SK-N-SH (cell line): ENCODE results near the gene ARGLU1. TPM values are rescaled to one million over a fixed set of nuclear protein-coding genes. Genes with fewer than 3 reads are reported as not detected.

Experiments
- CTCF ChIA-PET: fragments of 300-600, 350-600 bp; formaldehyde crosslinking; extraction: SDS; loops from one replicate; lab custom pipeline; 2021; lab: Yijun Ruan, JAX
- POLR2A ChIA-PET: fragments of 350-600 bp; sonication (Branson Sonifier 250); formaldehyde crosslinking; extraction: SDS; loops from one replicate; lab custom pipeline; 2020; ENCODE audit warnings: antibody characterized with exemption, inconsistent platforms; lab: Yijun Ruan, JAX
- DNase-seq: peaks from one replicate; pipeline ENCODE4 v3.0.0; 2012
- H2AFZ ChIP-seq: fragments of 200-600 bp; sonication (generic); 2 replicates; pipeline ENCODE4 v1.8.1; 2016; ENCODE audit warnings: antibody characterized with exemption, mild to moderate bottlenecking, low read depth
- H3F3A ChIP-seq: fragments of 200-600 bp; sonication (generic); replicated peaks from 2 replicates; pipeline ENCODE3; 2016; ENCODE audit warnings: antibody characterized with exemption, mild to moderate bottlenecking; ENCODE audit not compliant: insufficient read depth
- H3K27ac ChIP-seq, 2 experiments: fragments of 200-500 bp in 1 of 2; fragments of 200-600 bp in 1 of 2; sonication (Bioruptor generic) in 1 of 2; sonication (generic), shearing (Covaris generic) in 1 of 2; 2 replicates each; pipeline versions ENCODE4 v1.5.1 to v1.6.1; 2014 to 2016; ENCODE audit warnings: low read depth in 2 of 2, inconsistent platforms in 1 of 2, low read length in 1 of 2, mild to moderate bottlenecking in 1 of 2, mixed read lengths in 1 of 2
- H3K27me3 ChIP-seq: fragments of 200-600 bp; sonication (generic), shearing (Covaris generic); 2 replicates; pipeline ENCODE4 v1.6.1; 2016; ENCODE audit warnings: mixed run types; ENCODE audit not compliant: insufficient read depth
- H3K36me3 ChIP-seq, 2 experiments: fragments of 200-500 bp in 1 of 2; fragments of 200-600 bp in 1 of 2; sonication (Bioruptor generic) in 1 of 2; sonication (generic) in 1 of 2; replicated peaks in 1 of 2; 2 replicates each; pipeline versions ENCODE3 to v1.5.1; 2014 to 2016; ENCODE audit warnings: low read length in 1 of 2, mild to moderate bottlenecking in 1 of 2; ENCODE audit not compliant: insufficient read depth in 2 of 2, control insufficient read depth in 1 of 2
- H3K4me1 ChIP-seq, 2 experiments: fragments of 200-500 bp in 1 of 2; fragments of 200-600 bp in 1 of 2; sonication (Bioruptor generic) in 1 of 2; sonication (generic), shearing (Covaris generic) in 1 of 2; 2 replicates each; pipeline versions ENCODE4 v1.5.1 to v1.6.1; 2014 to 2016; ENCODE audit warnings: low read depth in 1 of 2, low read length in 1 of 2, mixed run types in 1 of 2; ENCODE audit not compliant: insufficient read depth in 2 of 2, control insufficient read depth in 1 of 2
- H3K4me2 ChIP-seq: fragments of 200-600 bp; sonication (generic), shearing (Covaris generic); 2 replicates; pipeline ENCODE4 v1.6.1; 2017; ENCODE audit warnings: mixed run types
- H3K4me3 ChIP-seq, 2 experiments: fragments of 200-500 bp in 1 of 2; fragments of 200-600 bp in 1 of 2; sonication (Bioruptor generic) in 1 of 2; sonication (generic), shearing (Covaris generic) in 1 of 2; 2 replicates each; pipeline versions ENCODE4 v1.5.1 to v1.8.1; 2014 to 2016; ENCODE audit warnings: low read depth in 2 of 2, inconsistent platforms in 1 of 2, low read length in 1 of 2, mild to moderate bottlenecking in 1 of 2, mixed read lengths in 1 of 2, moderate library complexity in 1 of 2
- H3K79me2 ChIP-seq: fragments of 200-600 bp; sonication (generic); 2 replicates; pipeline ENCODE4 v1.8.1; 2017; ENCODE audit warnings: mild to moderate bottlenecking; ENCODE audit not compliant: insufficient read depth
- H3K9ac ChIP-seq: fragments of 200-600 bp; sonication (generic); 2 replicates; pipeline ENCODE4 v1.6.1; 2017; ENCODE audit warnings: mixed run types
- H3K9me2 ChIP-seq: fragments of 200-600 bp; sonication (generic); 2 replicates; pipeline ENCODE4 v1.6.1; 2017; ENCODE audit warnings: mixed run types
- H3K9me3 ChIP-seq: fragments of 200-600 bp; sonication (generic); 2 replicates; pipeline ENCODE4 v1.6.1; 2017; ENCODE audit warnings: mixed run types, mild to moderate bottlenecking, moderate library complexity
- H4K20me1 ChIP-seq: fragments of 200-600 bp; sonication (generic); 2 replicates; pipeline ENCODE4 v1.6.1; 2017; ENCODE audit warnings: mild to moderate bottlenecking, mixed run types; ENCODE audit not compliant: insufficient read depth
- CHD2 ChIP-seq: fragments of 150-350 bp; IDR thresholded peaks from 2 replicates; pipeline ENCODE4 v1.6.1; 2018; ENCODE audit warnings: low read length; ENCODE audit not compliant: partially characterized antibody
- CTCF ChIP-seq: fragments of 200-600 bp; sonication (generic); IDR thresholded peaks from 2 replicates; pipeline ENCODE4 v1.6.1; 2017; ENCODE audit warnings: antibody characterized with exemption, mild to moderate bottlenecking, moderate library complexity
- ELF1 ChIP-seq: IDR thresholded peaks from 2 replicates; pipeline ENCODE4 v1.4.0; 2012
- EP300 ChIP-seq, 2 experiments: IDR thresholded peaks; 2 replicates each; pipeline versions ENCODE4 v1.4.0 to v1.6.1; 2012; ENCODE audit warnings: borderline replicate concordance in 1 of 2, low read depth in 1 of 2, low read length in 1 of 2
- EZH2phosphoT487 ChIP-seq: fragments of 200-600 bp; sonication (generic); IDR thresholded peaks from 2 replicates; pipeline ENCODE4 v1.6.1; 2017; ENCODE audit warnings: low read depth, mixed run types, mild to moderate bottlenecking, antibody characterized with exemption, moderate library complexity, borderline replicate concordance
- FOXJ3 ChIP-seq: sonication (generic); formaldehyde crosslinking; IDR thresholded peaks from 2 replicates; pipeline ENCODE4 v1.5.1; 2020; ENCODE audit warnings: mild to moderate bottlenecking, missing genetic modification reagents
- JUND ChIP-seq: IDR thresholded peaks from 2 replicates; pipeline ENCODE4 v1.4.0; 2012
- MAX ChIP-seq: IDR thresholded peaks from 2 replicates; pipeline ENCODE4 v1.4.0; 2012; ENCODE audit warnings: low read depth
- MXI1 ChIP-seq: IDR thresholded peaks from 2 replicates; pipeline ENCODE4 v1.6.1; 2012; ENCODE audit warnings: mild to moderate bottlenecking, low read depth, low read length, improper control_type of control experiment
- NFIC ChIP-seq: IDR thresholded peaks from 2 replicates; pipeline ENCODE4 v1.4.0; 2012; ENCODE audit warnings: borderline replicate concordance
- NRF1 ChIP-seq: IDR thresholded peaks from 2 replicates; pipeline ENCODE4 v1.6.1; 2012; ENCODE audit warnings: low read depth, mild to moderate bottlenecking, low read length
- POLR2AphosphoS5 ChIP-seq: IDR thresholded peaks from 2 replicates; pipeline ENCODE4 v1.6.1; 2012; ENCODE audit warnings: low read depth, low read length
- RCOR1 ChIP-seq: fragments of 150-350 bp; IDR thresholded peaks from 2 replicates; pipeline ENCODE4 v1.6.1; 2017; ENCODE audit warnings: antibody characterized with exemption, low read length
- REST ChIP-seq: IDR thresholded peaks from 2 replicates; pipeline ENCODE4 v1.6.1; 2012; ENCODE audit warnings: mild to moderate bottlenecking, low read depth, low read length, moderate library complexity
- SIN3A ChIP-seq: IDR thresholded peaks from 2 replicates; pipeline ENCODE4 v1.6.1; 2012; ENCODE audit warnings: low read depth, mild to moderate bottlenecking, low read length, moderate library complexity, borderline replicate concordance
- SMC3 ChIP-seq: IDR thresholded peaks from 2 replicates; pipeline ENCODE4 v1.6.1; 2012; ENCODE audit warnings: low read depth, low read length, improper control_type of control experiment
- TAF1 ChIP-seq: IDR thresholded peaks from 2 replicates; pipeline ENCODE4 v1.6.1; 2012; ENCODE audit warnings: low read depth, mild to moderate bottlenecking, low read length, moderate library complexity, borderline replicate concordance
- TCF12 ChIP-seq: IDR thresholded peaks from 2 replicates; pipeline ENCODE4 v1.4.0; 2012
- USF1 ChIP-seq: IDR thresholded peaks from 2 replicates; pipeline ENCODE4 v1.4.0; 2012; ENCODE audit warnings: low read depth, borderline replicate concordance
- USF2 ChIP-seq: fragments of 150-350 bp; IDR thresholded peaks from 2 replicates; pipeline ENCODE4 v1.6.1; 2017; ENCODE audit warnings: antibody characterized with exemption, low read length, low read depth, borderline replicate concordance
- YY1 ChIP-seq: IDR thresholded peaks from 2 replicates; pipeline ENCODE4 v1.4.0; 2012; ENCODE audit warnings: low read depth, mild to moderate bottlenecking
- ZBTB33 ChIP-seq: IDR thresholded peaks from 2 replicates; pipeline ENCODE4 v1.4.0; 2012; ENCODE audit warnings: low read depth, borderline replicate concordance
- WGBS: methylation state at CpG from one replicate; pipeline ENCODE4 v1.1.6; 2017; ENCODE audit warnings: low lambda C conversion rate; 5-methylcytosine and 5-hydroxymethylcytosine counted together
- polyA plus RNA-seq, 3 experiments: library from polyadenylated mRNA; depleted of rRNA; stranded (reverse); fragments of >200 nt; gene quantifications; 2 replicates each; pipeline ENCODE4 v1.2.3, GENCODE V29; 2012

ARGLU1 gene
- polyA plus RNA-seq (2012; rRNA removed): 101 and 124 TPM in 2 replicates
- 44.7 and 72.0 TPM in 2 replicates for polyA plus RNA-seq (2012; cell fraction: cytosol; rRNA removed)
- polyA plus RNA-seq (2012; cell fraction: nucleus; rRNA removed): 644 and 785 TPM in 2 replicates

GRCh38 chr13:106567474-106568298, at the start of gene ARGLU1:
Gene ARGLU1 (minus strand): TSS chr13:106568137. CDS start chr13:106567919, 218 bp downstream.
- Histone ChIP-seq H2AFZ (peak within 1 kb of the TSS; percentile 93), H4K20me1 (peaks cover 44% of the 10 kb centered on the region), H3K4me1 (peaks cover 9 to 11% of the 10 kb centered on the region in 2 experiments; a peak in 3 of 4 replicates), H3F3A (no peaks in the 10 kb centered on the region), H3K36me3 (no peaks in the 10 kb centered on the region), H3K4me2 (peak within 1 kb of the TSS; percentile 79), H3K27me3 (no peaks in the 10 kb centered on the region), H3K27ac (peak within 1 kb of the TSS; percentile 93 to 97), H3K79me2 (peaks cover 52% of the 10 kb centered on the region), H3K4me3 (peak within 1 kb of the TSS; percentile 78 to 97), H3K9me3 (no peaks in the 10 kb centered on the region), H3K9ac (peak within 1 kb of the TSS; percentile 96), H3K9me2 (no peaks in the 10 kb centered on the region)
- WGBS: 1% methylated on average over 36 of the region's 108 CpGs
- TF ChIP-seq ELF1: 0 out of 2 replicates have a peak, but pooled peaks have one; percentile 28
- no peak for TF ChIP-seq CHD2
- no peak for TF ChIP-seq EZH2phosphoT487
- peak; percentile 53 for TF ChIP-seq MXI1
- TF ChIP-seq TAF1: peak; percentile 79
- TF ChIP-seq RCOR1: no peak
- TF ChIP-seq POLR2AphosphoS5: peak; percentile 97
- 0 out of 2 replicates have a peak, but pooled peaks have one; percentile 25 for TF ChIP-seq NRF1
- TF ChIP-seq USF2: no peak
- peak in 1 of 2 experiments; percentile 15; a peak in 1 of 4 replicates for TF ChIP-seq EP300 (IDR thresholded peaks at IDR 0.05; ENCODE audit: borderline replicate concordance in 1 of 2, low read depth in 1 of 2, low read length in 1 of 2)
- peak; percentile 93 for TF ChIP-seq YY1
- no peak for TF ChIP-seq USF1
- TF ChIP-seq NFIC: no peak
- TF ChIP-seq MAX: peak; percentile 80
- TF ChIP-seq JUND: no peak
- no peak for TF ChIP-seq SMC3
- peak; percentile 56; the same call in 1 of the 2 replicates for TF ChIP-seq ZBTB33
- TF ChIP-seq REST: 0 out of 2 replicates have a peak, but pooled peaks have one; percentile 43
- no peak for TF ChIP-seq TCF12
- TF ChIP-seq CTCF: no peak
- TF ChIP-seq SIN3A: 0 out of 2 replicates have a peak, but pooled peaks have one; percentile 51
- no peak for TF ChIP-seq FOXJ3 (CRISPR knock-in tag)
- ChIA-PET CTCF (interaction anchor here (1.0 to 2.0 kb wide), 3 partner anchors 31 to 53 kb away, joined by 3 to 6 read pairs (median 6); no protein-coding TSS in a partner anchor), POLR2A (interaction anchor here (0.6 kb wide), 1 partner anchor 73 kb away, joined by 3 read pairs; no protein-coding TSS in a partner anchor)
- peak; percentile 91 for DNase-seq
